SIG-M5 treated with dmso at 0.1 percent for 504 hours (cell line): ENCODE measurements around the gene ANO4.
"Not testable (repeated sequence)": the region's sequence is repeated elsewhere in the genome, so short reads cannot be mapped to it uniquely, and the experiment has no call there.

ENCODE experiments used
- DNase-seq: peaks from one replicate; lab custom pipeline; 2025; ENCODE audit not compliant: unreplicated experiment; lab: John Stamatoyannopoulos, UW

The ANO4 gene

DNA sequence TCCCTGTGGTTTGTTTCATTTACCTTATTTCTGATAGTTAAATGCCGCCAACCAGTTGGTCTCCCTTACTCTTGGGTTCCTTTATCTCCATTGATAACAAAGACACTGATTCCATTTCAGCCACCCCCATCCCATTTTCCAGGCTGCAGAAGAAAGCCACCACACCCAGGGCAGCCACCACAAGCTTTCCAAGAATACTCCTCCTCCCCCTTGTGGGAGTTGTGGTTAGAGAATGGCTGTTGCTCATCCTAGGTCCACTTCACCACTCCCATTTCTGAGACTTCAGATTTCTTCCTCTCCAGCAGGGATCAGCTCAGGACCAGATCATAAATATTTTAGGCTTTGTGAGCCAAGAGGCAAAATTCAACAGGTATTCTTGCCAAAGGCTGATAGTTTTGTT is 73.9 kb downstream of the ANO4 start:
- DNase-seq = no peak

DNA sequence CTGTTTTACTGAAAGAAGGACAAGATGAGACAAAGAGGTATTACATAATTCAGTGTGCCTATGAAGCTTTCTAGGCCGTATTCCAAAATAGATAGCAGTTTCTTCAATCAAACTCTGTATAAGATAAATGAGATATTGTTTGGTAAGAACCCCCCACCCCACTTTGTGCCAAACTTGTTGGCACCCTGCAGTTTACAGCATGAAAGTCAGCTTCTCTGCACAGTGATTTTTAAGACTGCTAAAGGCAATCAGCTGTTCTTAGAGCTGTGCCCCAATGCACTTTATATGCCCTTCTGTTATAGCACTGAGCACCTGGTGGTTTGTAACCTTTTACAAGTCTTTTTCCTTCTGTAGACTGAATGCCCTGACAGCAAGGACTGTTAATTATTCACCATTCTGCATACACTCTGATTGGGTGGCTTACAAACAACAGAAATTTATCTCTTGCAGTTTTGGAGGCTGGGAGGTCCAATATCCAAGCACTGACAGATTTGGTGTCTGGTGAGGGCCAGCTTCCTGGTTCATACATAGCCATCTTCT is 76.7 kb downstream of the ANO4 start:
- DNase-seq = no peak

GRCh38 chr12:100875156-100875555 is 80.6 kb downstream of the ANO4 start:
- DNase-seq = no peak

GRCh38 chr12:100875771-100876170 is 81.2 kb downstream of the ANO4 start:
- no peak for DNase-seq

DNA sequence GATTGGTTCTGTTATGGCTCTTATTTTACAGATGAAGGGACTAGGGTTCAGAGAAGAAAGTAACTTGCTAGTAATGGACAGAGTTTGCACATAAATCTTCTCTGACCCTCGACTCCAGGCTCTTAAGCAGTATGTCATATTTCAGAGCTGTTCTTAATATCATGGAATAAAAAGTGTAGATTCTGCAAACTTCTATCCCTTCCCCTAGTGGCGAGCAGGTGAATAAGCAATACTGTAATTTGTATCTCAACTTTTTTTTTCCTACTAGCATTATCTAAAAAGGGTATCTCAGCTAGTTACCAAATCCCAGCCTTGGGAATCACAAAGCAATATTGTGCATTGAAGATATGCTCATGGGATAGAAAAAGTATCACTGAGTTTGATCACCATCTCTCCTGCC is 83.2 kb downstream of the ANO4 start:
- no peak for DNase-seq

DNA sequence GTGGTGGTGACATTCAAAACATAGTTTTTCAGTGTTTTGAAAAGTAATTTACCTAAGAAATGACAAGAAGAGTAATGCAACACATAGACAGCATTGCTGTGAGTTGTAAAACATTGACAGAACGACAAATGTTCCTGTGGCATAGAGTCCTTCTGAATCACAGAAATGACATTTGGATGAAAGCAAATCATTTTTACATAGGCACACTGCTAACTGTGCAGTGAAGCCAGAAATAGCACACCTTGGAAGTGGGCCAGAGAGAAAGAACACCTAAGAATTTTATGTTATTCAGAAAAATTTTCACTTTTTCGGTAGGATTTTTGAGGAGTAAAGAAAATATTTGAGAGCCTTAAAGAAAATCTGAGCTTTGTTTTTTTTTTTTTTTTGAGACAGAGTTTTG is 100.6 kb downstream of the ANO4 start:
- DNase-seq = no peak

GRCh38 chr12:100896192-100896591 is 101.6 kb downstream of the ANO4 start:
- DNase-seq = no peak

- DNase-seq = no peak
Measured at GRCh38 chr12:100897240-100897639, 102.7 kb downstream of the ANO4 start.

GRCh38 chr12:100899301-100899700 is 104.7 kb downstream of the ANO4 start:
- DNase-seq = no peak

DNA sequence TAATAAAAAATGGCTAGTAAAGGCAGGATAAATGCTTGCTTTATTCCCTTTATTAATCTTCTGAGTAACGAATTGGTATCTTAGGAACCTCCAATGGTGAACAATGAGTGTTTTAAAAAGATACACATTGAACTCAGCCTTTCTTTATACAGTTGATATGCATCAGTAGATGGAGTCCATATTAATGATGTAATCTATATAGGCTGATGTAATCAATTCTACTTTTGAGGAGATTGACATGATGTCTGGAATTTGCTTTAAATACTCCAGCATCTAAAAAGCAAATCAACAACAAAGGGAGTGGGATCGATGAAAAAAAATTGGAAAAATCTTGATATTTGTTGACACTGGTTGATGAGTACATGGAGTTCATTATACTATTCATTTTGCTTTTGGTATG is 106.2 kb downstream of the ANO4 start:
- no peak for DNase-seq

DNA sequence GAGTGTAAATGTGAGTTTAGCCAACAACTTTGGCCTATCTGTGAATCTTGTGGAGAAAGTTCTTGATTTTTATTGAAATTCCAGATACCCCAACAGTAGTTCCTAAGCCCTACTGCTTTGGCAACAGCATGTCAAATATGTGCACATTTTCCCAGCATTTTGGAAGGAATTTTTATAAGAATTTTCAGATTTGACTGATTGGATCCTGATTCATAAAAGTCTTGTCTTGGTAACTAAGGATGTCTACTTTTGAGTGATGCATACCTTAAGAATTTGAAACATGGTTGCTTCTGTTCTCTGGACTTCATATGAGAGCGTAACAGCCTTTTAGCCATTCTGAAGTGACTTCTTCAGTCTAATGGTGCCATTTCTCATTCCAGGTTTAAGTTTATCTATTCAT is 106.7 kb downstream of the ANO4 start:
- no peak for DNase-seq

DNA sequence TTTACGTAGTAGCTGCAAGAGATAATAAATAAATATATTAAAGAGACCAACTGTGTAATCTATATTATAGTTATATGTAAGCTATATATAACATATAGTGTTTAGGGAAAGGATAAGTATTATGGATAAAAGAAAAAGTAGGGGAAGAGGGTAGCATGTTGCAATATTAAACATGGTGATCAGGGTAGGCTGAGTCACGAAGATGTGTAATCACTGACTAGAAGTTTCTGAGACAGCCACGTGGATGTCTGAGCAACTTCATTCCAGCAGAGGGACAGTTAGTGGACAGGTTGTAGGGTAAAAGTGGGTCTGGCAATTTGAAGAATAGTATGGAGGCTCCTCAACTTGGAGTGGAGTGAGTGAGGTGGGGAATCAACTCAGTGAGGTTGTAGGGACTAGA is 109.7 kb downstream of the ANO4 start:
- DNase-seq = no peak

DNA sequence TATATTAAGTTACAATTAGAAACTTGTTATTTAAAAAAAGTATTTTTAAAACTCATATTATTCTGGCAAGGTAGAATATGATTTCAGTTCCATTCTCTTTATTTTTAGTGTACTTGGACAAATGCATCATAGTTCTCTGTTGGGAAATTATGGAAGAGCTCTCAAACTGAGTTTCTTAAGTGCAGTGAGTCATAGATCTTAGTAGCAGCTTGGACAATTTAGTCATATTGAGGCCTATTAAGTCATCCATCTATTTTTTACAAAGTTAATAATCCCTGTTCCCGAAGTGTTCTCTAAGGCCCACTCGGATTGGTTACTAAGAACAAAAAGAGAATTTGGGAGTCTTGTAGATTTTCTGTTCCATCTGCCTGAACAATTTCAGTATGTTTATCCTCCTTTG is 113.9 kb downstream of the ANO4 start:
- DNase-seq = no peak

GRCh38 chr12:100913872-100914592 is 119.5 kb downstream of the ANO4 start:
- no peak for DNase-seq

DNA sequence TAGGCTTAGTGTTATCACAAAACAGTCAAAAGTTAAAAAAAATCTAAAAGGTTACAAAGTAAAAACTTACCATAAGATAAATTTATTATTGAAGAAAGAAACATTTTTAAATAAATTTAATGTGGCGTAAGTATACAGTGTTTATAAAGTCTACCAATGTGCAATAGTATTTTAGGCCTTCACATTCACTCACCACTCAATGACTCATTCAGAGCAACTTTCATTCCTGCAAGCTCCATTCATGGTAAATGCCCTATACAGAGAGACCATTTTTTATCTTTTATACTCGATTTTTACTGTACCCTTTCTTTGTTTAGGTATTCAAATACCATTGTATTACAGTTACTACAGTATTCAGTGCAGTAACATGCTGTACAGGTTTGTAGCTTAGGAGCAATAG is 124.5 kb downstream of the ANO4 start:
- DNase-seq = no peak

DNA sequence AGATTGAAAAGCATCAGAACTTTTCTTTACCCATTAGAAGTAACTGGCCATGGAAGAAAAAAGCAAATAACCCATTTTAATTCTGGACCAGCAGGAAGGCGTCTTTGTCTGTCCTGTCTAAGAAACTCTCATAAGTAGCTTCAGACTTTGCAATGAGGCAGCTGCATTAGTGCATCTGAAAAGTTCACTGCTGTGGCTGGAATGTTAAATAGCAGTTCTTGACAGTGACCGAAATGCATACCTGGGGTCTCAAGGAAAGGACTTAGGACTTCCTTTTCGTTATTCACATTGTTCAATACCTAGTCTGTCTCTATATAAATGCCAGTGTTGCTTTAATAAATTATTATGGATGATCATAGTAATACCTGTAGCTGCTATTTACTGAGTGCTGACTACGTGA is 125.9 kb downstream of the ANO4 start:
- no peak for DNase-seq

GRCh38 chr12:100926669-100927248 is 132.2 kb downstream of the ANO4 start:
- DNase-seq = peak; percentile 13

GRCh38 chr12:100927826-100928225 is 133.2 kb downstream of the ANO4 start:
- DNase-seq = no peak

DNA sequence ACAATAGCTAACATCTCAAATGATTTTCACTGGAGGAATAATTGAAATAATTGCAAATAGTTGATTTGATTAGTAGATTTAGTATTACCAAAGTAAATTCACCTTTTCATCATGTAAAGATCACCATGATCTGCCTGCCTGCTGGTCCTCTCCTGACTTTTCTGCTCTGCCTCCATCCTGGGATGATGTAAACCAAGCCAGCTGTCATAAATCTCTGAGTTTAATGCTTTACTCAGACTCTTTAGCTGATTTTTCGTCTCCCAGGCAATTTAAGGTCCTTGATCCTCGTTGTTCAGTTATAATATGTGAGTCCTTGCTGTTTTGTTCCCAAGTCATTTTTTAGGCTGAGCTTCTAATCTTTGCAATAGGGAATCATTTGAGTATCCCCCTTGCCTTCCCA is 138.0 kb downstream of the ANO4 start:
- DNase-seq = no peak

DNA sequence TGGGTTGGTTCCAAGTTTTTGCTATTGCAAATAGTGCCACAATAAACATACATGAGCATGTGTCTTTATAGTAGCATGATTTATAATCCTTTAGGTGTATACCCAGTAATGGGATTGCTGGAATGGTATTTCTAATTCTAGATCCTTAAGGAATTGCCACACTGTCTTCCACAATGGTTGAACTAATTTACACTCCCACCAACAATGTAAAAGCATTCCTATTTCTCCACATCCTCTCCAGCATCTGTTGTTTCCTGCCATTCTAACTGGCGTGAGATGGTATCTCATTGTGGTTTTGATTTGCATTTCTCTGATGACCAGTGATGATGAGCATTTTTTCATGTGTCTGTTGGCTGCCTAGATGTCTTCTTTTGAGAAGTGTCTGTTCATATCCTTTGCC is 139.0 kb downstream of the ANO4 start:
- DNase-seq = not testable (repeated sequence)

GRCh38 chr12:100935929-100936328 is 141.4 kb downstream of the ANO4 start:
- DNase-seq = no peak

- no peak for DNase-seq
Measured at GRCh38 chr12:100936661-100937060, 142.1 kb downstream of the ANO4 start.

DNA sequence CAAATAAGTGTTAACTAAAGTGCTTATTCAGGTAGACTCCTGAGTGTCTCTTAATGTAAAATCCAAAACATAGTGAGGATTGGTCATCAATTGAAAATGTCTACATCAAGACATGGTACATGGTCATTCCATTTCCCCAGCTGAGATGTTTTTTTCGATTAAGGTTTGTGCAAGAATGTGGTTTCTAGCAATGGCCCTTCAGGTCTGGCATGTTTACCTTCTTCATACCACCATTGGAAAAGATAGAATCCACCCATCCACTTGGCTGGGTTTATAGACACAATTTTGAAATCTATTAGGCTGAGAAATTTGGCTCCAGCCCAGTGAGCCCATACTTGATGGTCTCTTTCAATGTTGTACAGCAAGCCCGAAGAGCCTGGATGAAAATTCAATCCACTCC is 145.9 kb downstream of the ANO4 start:
- no peak for DNase-seq
